GM12873 (cell line): ENCODE results near the gene CASZ1.

Source experiments
- CTCF ChIP-seq: IDR thresholded peaks from 2 replicates; pipeline ENCODE4 v1.5.1; 2012; ENCODE audit warnings: low read depth, mild to moderate bottlenecking, moderate library complexity, low read length, control low read depth; ENCODE audit not compliant: insufficient read depth; ENCODE audit errors: missing control alignments

Gene CASZ1

DNA sequence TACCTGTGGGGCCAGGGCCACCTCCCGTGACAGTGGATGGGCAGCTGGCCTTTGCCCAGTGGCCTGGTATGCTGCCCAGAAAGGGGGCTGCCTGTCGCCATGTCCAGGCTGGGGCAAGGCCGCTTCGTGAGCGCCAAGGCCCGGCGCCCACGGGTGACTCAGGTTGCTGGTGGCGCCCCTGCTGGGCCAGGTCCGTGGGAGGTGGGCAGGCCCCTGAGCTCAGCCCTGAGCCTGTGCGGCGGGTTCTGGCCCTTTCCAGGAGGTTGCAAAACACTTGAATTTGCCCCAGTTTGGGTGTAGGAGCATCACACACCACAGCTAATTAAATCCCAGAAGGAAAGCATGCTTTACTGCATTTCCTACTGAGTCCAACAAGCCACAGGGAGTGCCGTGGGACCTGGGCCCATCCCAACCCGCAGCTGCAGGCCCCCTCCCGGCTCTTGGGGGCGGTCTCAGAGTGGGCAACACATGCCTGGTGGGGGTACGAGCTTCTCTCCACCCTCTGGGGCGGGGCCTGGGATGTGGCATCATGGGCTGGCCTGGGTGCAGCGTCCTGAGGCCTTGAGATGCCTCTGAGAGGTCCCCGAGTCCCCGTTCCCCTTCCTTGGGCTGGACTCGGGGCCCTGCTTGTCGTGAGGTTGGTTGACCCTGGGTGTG is 161.9 kb downstream of the CASZ1 start:
- TF ChIP-seq CTCF: no peak

- no peak for TF ChIP-seq CTCF
Observed at GRCh38 chr1:10634075-10634427, 162.4 kb downstream of the CASZ1 start.

- no peak for TF ChIP-seq CTCF
Observed at GRCh38 chr1:10633416-10633815, 163.0 kb downstream of the CASZ1 start.

- no peak for TF ChIP-seq CTCF
Observed at GRCh38 chr1:10632691-10633090, 163.8 kb downstream of the CASZ1 start.

DNA sequence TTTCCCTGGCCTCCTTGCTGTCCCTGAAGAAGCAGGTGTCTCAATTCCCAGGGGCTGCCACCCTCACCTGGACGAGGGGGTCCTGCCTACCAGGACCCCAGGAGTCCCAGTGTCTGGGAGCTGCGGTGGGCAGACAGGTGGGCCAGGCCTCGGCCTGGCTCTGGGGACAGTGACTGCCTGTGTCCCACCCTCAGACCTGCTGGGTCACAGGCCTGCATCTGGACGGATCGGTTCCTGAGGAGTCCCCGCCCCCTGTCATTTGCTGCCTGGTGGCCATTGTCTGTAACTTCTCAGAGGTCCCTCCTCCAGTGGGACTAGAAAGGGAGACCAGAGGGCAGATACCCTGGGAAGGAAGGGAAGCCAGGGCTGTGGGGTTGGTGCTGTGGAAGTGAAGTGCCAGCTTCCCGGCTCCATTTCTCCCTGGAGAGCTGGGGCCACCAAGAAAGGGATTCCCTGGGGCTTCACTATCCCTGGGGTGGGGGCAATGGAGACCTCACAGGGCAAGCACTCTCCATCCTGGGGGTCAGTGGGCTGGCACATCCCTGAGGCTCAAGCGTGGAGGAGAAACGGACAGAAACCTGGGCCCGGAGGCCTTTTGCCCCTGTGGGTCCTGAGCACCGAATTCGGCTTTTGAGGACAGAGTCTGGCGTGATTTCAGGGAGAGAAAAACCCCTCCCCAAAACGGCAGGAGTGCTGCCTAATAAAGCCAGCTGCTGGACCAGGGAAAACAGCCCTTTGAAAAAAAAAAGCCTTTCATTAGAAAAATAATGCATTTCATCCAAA is 164.4 kb downstream of the CASZ1 start:
- TF ChIP-seq CTCF: no peak

DNA sequence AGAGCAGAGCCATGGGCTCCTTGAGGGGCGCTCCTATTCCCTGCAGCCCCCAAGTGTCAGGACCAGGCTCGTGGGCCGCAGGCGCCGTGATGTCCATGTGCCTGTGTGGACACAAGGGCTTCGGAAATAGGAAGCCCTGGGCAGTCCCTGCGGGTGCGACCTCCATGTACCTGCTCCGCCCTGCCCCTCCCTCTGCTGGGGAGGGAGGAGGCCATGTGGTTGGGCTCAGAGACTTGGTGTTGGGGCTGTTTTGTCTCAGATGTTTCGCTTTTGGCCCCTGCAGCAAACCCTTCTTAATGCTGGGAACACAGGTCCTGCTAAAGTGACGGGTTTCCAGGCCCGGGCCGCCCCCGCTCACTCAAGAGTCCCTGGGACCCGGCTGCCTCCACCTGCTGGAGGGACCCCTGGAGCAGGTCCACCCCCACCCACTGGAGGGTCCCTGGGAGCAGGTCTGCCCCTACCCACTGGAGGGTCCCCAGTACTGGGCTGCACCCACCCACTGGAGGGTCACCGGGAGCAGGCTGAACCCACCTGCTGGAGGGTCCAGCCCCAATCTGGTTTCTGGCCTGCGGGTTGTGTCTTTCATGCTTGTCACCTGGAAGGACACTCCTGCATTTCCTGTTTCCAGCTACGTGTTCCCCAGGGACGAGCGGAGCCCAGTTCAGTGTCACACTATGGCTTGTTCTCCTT is 165.2 kb downstream of the CASZ1 start:
- TF ChIP-seq CTCF: no peak

DNA sequence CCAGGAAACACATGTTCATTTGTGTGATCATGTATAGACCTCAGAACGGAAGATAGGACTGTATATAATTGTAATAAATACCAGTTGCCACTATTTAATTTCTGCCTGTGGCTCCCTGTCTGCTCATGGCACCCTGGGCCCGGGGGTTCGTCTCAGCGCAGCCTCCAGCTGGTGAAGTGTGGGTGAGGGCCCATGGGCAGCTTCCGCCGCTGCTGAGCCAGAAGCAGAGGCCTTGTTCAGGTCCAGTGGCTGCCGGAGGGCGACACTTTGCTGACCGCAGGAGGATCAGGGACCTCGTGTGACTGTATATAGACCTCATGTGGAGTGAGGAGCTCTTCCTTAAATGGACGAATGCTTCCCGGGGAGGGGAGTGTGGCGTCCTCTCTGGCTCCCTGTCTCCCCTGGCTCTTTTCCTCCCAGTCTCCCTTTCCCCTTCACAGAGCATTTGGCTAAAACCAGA is 165.8 kb downstream of the CASZ1 start:
- TF ChIP-seq CTCF: no peak
